Suppressor macrophage treated with lipopolysaccharide for 1 hour (primary cell): Measurements from ENCODE around the gene F2.

Experiments
- DNase-seq, 3 donors: peaks; one replicate each; pipeline ENCODE4 v3.0.0-alpha.2; 2020 to 2022

F2 gene

GRCh38 chr11:46743693-46744339 lies 24.8 kb downstream of the F2 start:
- DNase-seq, result no peak

- no peak for DNase-seq
Measured at GRCh38 chr11:46745328-46745727, 26.3 kb downstream of the F2 start.

DNA sequence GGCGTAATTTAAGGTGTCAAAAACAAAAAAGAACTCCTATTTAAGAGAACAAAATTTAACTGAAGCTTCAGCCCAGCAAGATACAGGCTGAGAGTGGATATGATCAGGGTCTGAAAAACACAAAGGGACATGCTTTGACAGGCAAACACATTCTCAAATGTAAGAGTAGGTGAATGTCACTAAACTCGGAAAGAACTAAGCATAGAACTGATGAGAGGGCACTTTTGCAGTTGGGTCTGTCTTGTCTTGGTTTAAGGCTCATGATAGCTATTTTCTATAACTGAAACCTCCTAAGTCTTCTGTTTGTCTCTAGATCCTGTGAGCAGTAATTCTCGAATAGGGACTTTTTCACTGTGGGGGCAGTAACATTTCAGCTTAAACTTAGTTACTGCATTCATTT lies 27.0 kb downstream of the F2 start:
- DNase-seq, result no peak

- no peak for DNase-seq
Measured at GRCh38 chr11:46747150-46747549, 28.1 kb downstream of the F2 start.

GRCh38 chr11:46755962-46756361 lies 36.9 kb downstream of the F2 start:
- DNase-seq, result no peak

DNA sequence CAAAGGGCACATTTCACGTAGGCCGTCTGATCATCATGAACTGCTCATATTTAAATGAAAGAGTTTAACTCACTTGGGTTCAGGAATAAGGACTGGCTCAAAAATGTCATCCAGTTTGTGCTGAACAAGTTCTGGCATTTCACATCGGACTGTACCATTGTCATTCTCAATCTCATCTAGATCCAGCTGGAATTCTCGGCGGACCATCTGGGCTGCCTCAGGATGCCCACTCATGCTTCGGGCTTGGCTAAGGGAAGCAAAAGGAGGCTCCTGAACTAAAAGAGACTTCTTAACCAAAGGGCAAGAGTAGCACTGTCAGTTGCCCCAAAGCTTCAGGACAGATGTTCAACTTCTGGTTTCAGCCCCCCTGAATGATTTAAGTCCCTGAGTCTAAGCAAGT lies 40.2 kb downstream of the F2 start:
- DNase-seq, result no peak

DNA sequence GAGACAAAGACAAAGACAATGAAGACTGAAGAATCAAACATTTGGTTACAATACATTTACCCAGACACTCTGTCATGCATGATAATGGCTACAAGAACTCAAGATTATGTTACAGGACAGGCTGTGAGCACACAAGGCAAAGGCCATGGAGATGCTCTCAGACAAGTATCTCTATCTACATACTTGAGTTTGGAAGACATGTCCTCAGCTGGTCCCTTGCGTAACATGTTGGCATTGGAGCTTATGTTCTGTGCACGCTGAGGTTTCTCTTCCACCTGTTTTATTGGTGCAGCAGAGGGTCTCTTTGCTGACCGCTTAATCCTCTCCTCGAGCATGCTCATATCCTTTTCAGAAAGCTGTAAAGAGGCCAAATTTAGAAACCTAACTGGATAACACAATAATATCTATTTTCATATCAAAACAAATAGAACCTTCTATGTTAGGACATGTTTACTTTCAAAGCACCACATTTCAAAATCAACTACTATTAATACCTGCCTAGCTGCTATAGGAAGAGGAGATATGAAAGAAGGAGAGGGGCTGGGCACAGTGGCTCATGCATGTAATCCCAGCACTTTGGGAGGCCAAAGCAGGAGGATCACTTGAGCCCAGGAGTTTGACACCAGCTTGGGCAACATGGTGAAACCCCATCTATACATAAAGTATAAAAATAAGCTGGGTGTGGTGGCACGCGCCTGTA lies 41.6 kb downstream of the F2 start:
- no peak for DNase-seq

DNA sequence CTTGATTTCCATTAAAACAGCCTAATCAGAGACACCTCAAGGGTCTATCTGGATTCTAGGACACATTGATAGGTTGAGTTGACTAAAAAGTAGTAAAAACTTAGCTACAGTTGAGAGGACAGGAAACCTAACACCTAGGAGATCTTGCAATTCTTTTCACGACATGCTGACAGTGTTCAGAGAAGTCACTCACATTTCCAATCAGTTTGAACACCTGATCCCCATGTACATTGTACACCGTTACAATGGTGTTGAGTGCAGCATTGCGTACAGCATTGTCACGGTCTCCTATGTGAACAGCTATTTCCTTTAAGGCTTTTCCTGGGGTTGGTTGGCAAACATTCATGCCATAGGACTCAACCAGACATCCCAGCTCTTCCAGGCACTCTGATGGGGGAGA lies 42.8 kb downstream of the F2 start:
- no peak for DNase-seq

DNA sequence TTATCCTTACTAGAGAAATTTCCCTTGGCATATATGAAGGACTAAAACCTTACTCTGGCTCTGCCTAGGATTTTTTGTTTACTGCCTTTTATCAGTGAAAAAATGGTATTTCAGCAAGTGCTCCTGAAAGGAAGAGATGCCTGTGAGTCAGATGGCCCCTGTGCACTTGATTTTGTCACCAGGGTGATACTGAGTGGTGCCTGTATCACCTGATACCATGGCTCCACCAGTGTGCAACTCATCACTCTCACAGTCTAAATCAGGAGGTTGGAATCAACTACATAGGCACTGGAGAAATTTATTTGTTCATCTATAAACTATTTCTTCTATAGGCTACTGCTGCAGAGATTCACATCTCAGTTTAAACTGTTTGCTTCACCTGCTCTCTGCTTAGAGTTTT lies 43.2 kb downstream of the F2 start:
- no peak for DNase-seq

DNA sequence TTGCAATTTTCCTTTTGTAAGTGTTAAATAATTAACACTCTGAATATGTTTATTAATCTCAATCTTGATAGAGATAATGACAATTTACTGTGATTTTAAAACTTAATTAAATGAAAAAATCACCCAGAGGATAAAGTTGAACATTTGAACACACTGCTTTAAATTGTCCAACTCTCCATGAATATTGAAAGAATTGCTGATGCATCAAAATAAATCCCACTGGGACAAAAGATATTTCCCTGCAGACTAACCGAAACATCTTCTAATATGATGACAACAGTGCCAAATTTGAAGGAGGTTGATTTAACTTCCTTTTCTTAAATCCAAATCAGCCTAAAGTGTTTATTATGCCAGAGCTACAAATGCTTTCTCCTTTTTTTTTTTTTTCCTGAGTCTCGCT lies 47.6 kb downstream of the F2 start:
- DNase-seq, result no peak

DNA sequence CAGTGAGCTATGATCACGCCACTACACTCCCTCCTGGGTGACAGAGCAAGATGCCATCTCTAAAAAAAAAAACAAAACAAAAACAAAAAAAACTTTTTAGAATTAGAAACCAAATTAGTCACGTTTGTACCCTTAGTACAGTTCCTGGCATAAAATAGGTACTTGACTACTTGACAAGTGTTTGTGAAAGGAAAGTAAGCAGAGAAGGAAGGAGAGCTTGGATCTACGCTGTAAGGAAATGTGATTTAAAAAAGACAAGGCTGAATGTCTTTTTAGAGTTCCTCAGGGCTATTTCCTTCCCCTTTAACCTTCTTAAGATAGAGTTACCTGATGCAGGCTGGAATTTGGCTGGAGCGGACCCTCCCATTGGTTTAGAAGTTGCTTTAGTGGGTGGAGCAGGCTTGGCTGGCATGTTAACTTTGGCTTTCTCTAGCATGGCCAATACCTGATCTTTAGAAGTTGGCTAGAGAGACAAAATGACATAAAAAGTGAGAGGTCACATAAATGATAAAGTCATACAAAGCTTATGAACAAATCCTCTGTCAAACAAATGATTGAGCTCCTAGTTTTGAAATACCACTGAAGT lies 50.7 kb downstream of the F2 start:
- no peak for DNase-seq

DNA sequence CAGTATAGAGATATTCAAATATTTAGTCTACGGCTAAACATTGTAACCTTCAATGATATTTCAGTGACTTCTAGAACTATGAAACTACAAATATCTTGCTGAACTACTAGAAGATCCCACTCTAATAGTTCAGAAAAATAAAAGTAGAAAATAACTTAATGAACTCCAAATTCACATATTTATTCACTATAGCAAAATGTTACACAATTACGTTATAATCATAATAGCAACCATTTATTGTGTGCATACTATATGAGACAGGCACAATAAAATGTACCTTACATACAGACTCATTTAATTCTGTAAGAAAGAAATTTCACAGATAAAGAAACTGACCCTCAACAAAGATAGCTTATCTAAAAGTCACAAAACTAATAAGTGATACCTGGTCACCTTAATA lies 57.9 kb downstream of the F2 start:
- DNase-seq, result no peak

- DNase-seq, result no peak
Measured at GRCh38 chr11:46778416-46778815, 59.4 kb downstream of the F2 start.
